HepG2 (cell line): ENCODE measurements around the gene EFNA2. TPM values are rescaled to one million over a fixed set of nuclear protein-coding genes. Genes with fewer than 3 reads are reported as not detected.

Experiments used
- AGO2 ChIP-seq: fragments of 200-400 bp; formaldehyde crosslinking; optimal IDR thresholded peaks from 2 replicates; pipeline ENCODE3; 2017; ENCODE audit warnings: mild to moderate bottlenecking, low read depth, low read length, moderate library complexity
- IKZF4 ChIP-seq: sonication (generic); formaldehyde crosslinking; IDR thresholded peaks from 2 replicates; pipeline ENCODE4 v1.5.1; 2020; ENCODE audit warnings: borderline replicate concordance, mild to moderate bottlenecking, low read depth, missing genetic modification reagents; ENCODE audit errors: not compliant biosample characterization
- JUND ChIP-seq: sonication (generic); formaldehyde crosslinking; IDR thresholded peaks from 2 replicates; pipeline ENCODE4 v1.8.0; 2022; ENCODE audit warnings: mild to moderate bottlenecking, missing genetic modification reagents
- SP4 ChIP-seq: sonication (generic); formaldehyde crosslinking; IDR thresholded peaks from 2 replicates; pipeline ENCODE4 v1.8.1; 2023; ENCODE audit warnings: mild to moderate bottlenecking, missing genetic modification reagents
- ZBTB14 ChIP-seq: sonication (generic); formaldehyde crosslinking; IDR thresholded peaks from 2 replicates; pipeline ENCODE4 v1.4.0; 2020; ENCODE audit warnings: missing genetic modification reagents
- polyA plus RNA-seq, 8 experiments: library from polyadenylated mRNA; depleted of rRNA in 3 of 8; stranded (reverse) in 7 of 8; unstranded in 1 of 8; fragments of >200 nt; fragmentation: Illumina TruSeq in 4 of 8; extraction: Trizol in 4 of 8; gene quantifications; 2 replicates each; pipeline versions ENCODE4 v1.2.1 to v1.2.3, GENCODE V29; 2011 to 2016; ENCODE audit warnings: low read depth in 4 of 8, missing spikeins in 1 of 8, mixed read lengths in 1 of 8; ENCODE audit not compliant: insufficient read depth in 1 of 8
- total RNA-seq, 5 experiments: library from RNA; depleted of rRNA; stranded (reverse); fragments of >200 nt; fragmentation: Illumina TruSeq; extraction: Trizol; gene quantifications; 2 replicates each; pipeline ENCODE4 v1.2.3, GENCODE V29; 2016; ENCODE audit warnings: low read depth in 1 of 5
- TF ChIP-seq, protein P1 (sequence below): sonication (generic); formaldehyde crosslinking; IDR thresholded peaks from 2 replicates; pipeline ENCODE4; 2020; ENCODE audit warnings: missing genetic modification reagents, mild to moderate bottlenecking, borderline replicate concordance

The EFNA2 gene
- total and polyA plus RNA-seq, 2 of the 13 experiments (the other 11 are each of a cell fraction or from before 2014, with no cell fraction given): 6.0 to 9.9 TPM

- no peak for TF ChIP-seq IKZF4
- TF ChIP-seq JUND: peak; percentile 7; the same call in 1 of the 2 replicates
- TF ChIP-seq, protein P1, sequence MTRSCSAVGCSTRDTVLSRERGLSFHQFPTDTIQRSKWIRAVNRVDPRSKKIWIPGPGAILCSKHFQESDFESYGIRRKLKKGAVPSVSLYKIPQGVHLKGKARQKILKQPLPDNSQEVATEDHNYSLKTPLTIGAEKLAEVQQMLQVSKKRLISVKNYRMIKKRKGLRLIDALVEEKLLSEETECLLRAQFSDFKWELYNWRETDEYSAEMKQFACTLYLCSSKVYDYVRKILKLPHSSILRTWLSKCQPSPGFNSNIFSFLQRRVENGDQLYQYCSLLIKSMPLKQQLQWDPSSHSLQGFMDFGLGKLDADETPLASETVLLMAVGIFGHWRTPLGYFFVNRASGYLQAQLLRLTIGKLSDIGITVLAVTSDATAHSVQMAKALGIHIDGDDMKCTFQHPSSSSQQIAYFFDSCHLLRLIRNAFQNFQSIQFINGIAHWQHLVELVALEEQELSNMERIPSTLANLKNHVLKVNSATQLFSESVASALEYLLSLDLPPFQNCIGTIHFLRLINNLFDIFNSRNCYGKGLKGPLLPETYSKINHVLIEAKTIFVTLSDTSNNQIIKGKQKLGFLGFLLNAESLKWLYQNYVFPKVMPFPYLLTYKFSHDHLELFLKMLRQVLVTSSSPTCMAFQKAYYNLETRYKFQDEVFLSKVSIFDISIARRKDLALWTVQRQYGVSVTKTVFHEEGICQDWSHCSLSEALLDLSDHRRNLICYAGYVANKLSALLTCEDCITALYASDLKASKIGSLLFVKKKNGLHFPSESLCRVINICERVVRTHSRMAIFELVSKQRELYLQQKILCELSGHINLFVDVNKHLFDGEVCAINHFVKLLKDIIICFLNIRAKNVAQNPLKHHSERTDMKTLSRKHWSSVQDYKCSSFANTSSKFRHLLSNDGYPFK (CRISPR knock-in tag): no peak
- no peak for TF ChIP-seq ZBTB14 (CRISPR knock-in tag)
- peak; percentile 16; the same call in 1 of the 2 replicates for TF ChIP-seq SP4 (CRISPR knock-in tag)
- peak; percentile 78 for TF ChIP-seq AGO2
Measured at GRCh38 chr19:1243768-1244692, 41.6 kb upstream of the EFNA2 start (continued).
